GM21528 (cell line): ENCODE measurements around the gene PSAP.
"Not testable (repeated sequence)": the region's sequence is repeated elsewhere in the genome, so short reads cannot be mapped to it uniquely, and the experiment has no call there.

Experiments
- ATAC-seq: cut with Tn5 transposase; IDR thresholded peaks from one replicate; pipeline ENCODE4 v1.9.1; 2021; ENCODE audit warnings: mild to moderate bottlenecking, moderate library complexity; ENCODE audit not compliant: unreplicated experiment, low FRiP score

PSAP gene

GRCh38 chr10:71874680-71875354 lies 23.8 kb upstream of the PSAP start:
- not testable (repeated sequence) for ATAC-seq

DNA sequence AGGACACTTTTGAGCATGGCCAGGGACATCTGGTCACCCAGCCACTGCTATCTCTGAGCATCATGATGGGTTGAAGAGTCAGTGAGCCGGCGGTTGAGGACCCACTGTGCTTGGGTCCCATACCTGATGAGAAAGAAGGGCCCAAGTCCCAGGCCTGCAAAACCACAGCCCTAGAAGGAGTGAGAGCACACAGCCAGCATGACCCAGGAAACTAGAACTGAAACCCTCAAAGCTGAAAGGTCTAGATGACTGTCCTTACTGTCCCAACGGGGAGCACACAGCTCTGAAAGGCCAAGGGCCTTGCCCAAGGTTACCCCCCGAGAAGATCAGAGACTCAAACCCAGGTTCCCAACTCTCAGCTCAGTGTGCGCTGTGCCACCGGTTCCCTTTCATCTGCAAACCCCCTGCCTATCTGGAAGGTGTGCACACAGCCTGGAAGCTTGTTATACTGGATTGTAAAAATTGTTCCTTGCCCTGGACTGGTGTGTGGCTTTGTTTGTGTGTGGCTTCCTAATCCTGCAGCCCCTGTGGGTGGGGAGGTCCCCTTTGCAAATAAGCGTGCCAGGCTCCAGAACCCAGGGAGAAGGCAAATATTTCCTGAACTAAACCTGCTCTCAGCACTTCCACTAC lies 22.6 kb upstream of the PSAP start:
- peak; percentile 92 for ATAC-seq

- ATAC-seq, result not testable (repeated sequence)
Measured at GRCh38 chr10:71869601-71870000, 18.6 kb upstream of the PSAP start.

GRCh38 chr10:71868192-71868697 lies 17.2 kb upstream of the PSAP start:
- ATAC-seq, result no peak

- no peak for ATAC-seq
Measured at GRCh38 chr10:71865561-71866041, 14.6 kb upstream of the PSAP start.

GRCh38 chr10:71864911-71865361 lies 13.9 kb upstream of the PSAP start:
- no peak for ATAC-seq

- ATAC-seq, result no peak
Measured at GRCh38 chr10:71863203-71863602, 12.2 kb upstream of the PSAP start.

DNA sequence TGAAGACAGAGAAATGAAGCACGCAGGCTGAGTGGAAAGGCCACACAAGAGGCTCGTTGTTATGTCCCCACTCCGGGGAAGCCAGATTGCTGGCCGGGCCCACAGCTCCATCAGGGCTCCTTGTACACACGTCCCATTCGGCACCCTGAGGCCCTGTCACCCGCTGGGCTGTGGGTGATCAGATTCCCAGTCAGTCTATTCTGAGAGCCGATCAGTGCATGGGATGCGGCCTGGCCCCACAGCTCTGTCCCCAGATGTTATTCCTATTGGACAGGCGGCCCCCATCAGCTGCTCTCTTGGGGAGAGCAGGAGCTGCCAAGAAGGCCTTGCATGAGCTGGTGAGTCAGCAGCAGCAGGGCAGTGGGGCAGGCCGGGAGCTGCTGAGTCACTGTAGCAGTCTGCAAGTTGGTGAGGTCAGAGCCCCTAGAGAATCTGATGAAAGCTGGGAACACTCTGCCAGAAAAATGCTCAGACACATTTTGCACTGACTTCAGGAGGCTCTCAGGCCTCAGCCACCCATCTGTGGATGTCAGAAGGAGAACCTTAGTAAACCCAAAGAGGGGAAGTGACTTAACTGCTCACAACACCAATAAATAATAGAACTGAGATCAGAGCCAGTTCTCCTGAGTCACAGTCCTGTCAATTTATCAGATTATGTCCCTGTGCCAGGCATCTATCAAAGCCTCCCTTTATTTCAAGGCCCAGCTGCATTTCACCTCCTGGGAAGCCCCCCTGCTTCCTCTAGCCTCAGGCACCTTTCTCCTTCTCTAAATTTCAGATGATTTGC lies 9.4 kb upstream of the PSAP start:
- no peak for ATAC-seq

- ATAC-seq, result no peak
Measured at GRCh38 chr10:71857934-71858890, 7.2 kb upstream of the PSAP start.

- no peak for ATAC-seq
Measured at GRCh38 chr10:71856619-71857018, 5.6 kb upstream of the PSAP start.

DNA sequence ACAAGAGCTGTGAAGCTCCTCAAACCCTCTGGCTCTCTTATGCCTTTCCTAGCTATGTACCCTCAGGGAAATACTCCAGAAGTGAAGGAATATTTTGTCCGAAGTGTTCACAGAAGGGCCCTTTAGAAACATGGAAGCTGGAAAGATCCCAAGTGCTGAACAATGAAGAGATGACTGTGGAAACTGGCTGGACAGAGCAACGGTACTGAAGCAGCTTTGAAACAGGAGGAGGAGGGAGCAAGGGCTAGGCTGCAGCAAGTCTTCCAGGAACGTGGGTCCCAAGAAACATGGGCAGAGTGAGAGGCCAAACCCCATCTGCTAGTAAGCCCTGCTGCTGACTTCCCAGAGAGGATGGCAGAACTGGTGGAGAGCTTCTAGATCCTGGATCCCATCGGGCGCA lies 3.0 kb upstream of the PSAP start:
- ATAC-seq, result no peak

- no peak for ATAC-seq
Measured at GRCh38 chr10:71852355-71852937, 1.4 kb upstream of the PSAP start.

- peak; percentile 17 for ATAC-seq
Measured at GRCh38 chr10:71851465-71852095, 529 bp upstream of the PSAP start.

DNA sequence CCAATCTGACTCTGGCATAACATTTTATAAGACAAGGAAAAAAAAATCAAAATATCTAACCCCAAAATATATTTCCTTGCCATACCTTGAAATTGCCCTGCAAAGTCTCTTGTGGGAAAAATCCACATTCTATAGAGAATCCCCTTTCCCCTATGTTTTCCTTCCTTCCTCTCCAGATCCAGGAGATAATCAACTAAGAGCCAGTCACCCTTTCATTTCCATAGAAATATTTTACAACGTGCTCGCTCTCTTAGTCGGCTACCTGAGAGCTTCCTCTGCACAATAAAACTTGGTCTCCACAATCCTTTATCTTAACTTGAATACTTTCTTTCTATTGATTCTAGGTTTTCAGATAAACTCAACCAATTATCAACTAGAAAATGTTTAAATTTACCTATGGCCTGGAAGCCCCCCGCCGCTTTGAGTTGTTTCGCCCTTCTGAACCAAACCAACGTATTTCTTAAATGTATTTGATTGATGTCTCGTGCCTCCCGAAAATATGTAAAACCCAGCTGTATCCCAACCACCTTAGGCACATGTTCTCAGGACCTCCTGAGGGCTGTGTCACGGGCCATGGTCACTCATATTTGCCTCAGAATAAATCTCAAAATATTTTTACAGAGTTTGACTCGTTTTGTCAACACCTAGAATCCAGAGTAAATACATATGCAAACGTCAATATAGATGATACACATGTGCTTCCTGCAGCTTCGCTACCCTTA lies 869 bp downstream of the PSAP start:
- ATAC-seq, result no peak

GRCh38 chr10:71849461-71849908 lies 1.6 kb downstream of the PSAP start:
- ATAC-seq, result no peak

- ATAC-seq, result no peak
Measured at GRCh38 chr10:71848325-71849275, 2.5 kb downstream of the PSAP start.

GRCh38 chr10:71847418-71847817 lies 3.6 kb downstream of the PSAP start:
- ATAC-seq, result no peak
